ENCODE measurements around the gene ABHD15.

GRCh38 chr17:29612094-29612403, 45.2 kb upstream of the ABHD15 start:
- TF ChIP-seq CTCF (IDR thresholded peaks at IDR 0.05; ENCODE audit: low read depth, low read length, poor library complexity, severe bottlenecking) (no peak), EZH2phosphoT487 (IDR thresholded peaks at IDR 0.05; ENCODE audit: borderline replicate concordance, low read length) (no peak)

Measured in DOHH2 (cell line).